ENCODE measurements around the gene AKT3. TPM values are rescaled to one million over a fixed set of nuclear protein-coding genes. Genes with fewer than 3 reads are reported as not detected.

AKT3 gene
- total RNA-seq, 1 donor from 2014 or later = 29.9 TPM

DNA sequence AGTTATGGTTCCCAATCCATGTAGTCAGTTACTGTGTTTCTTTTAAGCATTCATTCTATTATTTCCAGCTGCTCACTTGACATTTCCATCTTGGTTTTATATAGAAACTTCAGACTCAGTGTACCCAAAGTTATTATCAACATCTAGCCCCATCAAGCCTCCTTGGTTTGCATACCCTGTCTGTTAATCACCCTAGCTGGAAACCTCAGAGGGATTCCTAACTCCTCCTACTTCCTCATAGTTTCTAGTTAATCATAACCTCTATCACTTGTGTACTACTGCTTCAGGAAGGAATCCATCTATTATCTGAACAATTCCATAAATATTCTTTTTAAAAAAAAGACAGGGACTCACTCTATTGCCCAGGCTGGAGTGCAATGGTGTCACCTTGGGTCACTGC, 300.9 kb downstream of the AKT3 start:
- TF ChIP-seq, protein P1, sequence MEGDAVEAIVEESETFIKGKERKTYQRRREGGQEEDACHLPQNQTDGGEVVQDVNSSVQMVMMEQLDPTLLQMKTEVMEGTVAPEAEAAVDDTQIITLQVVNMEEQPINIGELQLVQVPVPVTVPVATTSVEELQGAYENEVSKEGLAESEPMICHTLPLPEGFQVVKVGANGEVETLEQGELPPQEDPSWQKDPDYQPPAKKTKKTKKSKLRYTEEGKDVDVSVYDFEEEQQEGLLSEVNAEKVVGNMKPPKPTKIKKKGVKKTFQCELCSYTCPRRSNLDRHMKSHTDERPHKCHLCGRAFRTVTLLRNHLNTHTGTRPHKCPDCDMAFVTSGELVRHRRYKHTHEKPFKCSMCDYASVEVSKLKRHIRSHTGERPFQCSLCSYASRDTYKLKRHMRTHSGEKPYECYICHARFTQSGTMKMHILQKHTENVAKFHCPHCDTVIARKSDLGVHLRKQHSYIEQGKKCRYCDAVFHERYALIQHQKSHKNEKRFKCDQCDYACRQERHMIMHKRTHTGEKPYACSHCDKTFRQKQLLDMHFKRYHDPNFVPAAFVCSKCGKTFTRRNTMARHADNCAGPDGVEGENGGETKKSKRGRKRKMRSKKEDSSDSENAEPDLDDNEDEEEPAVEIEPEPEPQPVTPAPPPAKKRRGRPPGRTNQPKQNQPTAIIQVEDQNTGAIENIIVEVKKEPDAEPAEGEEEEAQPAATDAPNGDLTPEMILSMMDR (conservative IDR thresholded peaks at IDR 0.05) = no peak
- no peaks in the 10 kb centered on the region for H3K9me3 Mint-ChIP-seq
- no peak overlapping the region for H3K27ac Mint-ChIP-seq
- H3K36me3 Mint-ChIP-seq = peaks cover 9% of the 10 kb centered on the region
- no peaks in the 10 kb centered on the region for H3K4me1 Mint-ChIP-seq (ENCODE audit: unreplicated experiment)
- H3K27me3 Mint-ChIP-seq = no peaks in the 10 kb centered on the region
- no peak for DNase-seq (ENCODE audit: extremely low spot score, unreplicated experiment)
- H3K4me3 Mint-ChIP-seq = no peak overlapping the region

DNA sequence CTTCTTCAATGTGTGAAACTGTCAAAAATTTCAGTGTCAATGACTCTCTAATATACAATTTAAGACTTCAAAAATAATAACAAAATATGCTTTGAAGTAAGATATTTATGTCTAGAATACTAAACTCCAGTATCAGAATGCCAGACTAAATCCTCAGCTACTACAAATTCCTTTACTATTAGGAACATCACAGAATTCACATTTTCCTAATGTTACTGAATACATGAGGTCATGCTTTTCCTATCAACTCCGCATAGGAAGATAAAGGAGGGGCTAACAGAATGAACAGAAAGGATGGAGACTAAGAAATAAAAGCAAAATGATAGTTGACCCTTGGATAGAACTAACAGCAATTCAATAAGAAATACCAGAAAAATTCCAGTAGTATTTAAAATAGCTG, 301.5 kb downstream of the AKT3 start:
- Mint-ChIP-seq H3K9me3 (no peaks in the 10 kb centered on the region), H3K4me1 (ENCODE audit: unreplicated experiment) (no peaks in the 10 kb centered on the region), H3K27me3 (no peaks in the 10 kb centered on the region), H3K4me3 (no peak overlapping the region), H3K27ac (no peak overlapping the region), H3K36me3 (peaks cover 9% of the 10 kb centered on the region)
- TF ChIP-seq, protein P1 (conservative IDR thresholded peaks at IDR 0.05) = no peak
- no peak for DNase-seq (ENCODE audit: extremely low spot score, unreplicated experiment)

GRCh38 chr1:243547891-243548290, 302.2 kb downstream of the AKT3 start:
- Mint-ChIP-seq H3K4me3 (no peak overlapping the region), H3K27me3 (no peaks in the 10 kb centered on the region), H3K27ac (no peak overlapping the region), H3K4me1 (ENCODE audit: unreplicated experiment) (no peaks in the 10 kb centered on the region), H3K9me3 (no peaks in the 10 kb centered on the region), H3K36me3 (peaks cover 9% of the 10 kb centered on the region)
- TF ChIP-seq, protein P1 (conservative IDR thresholded peaks at IDR 0.05) = no peak
- DNase-seq (ENCODE audit: extremely low spot score, unreplicated experiment) = no peak

- DNase-seq (ENCODE audit: extremely low spot score, unreplicated experiment) = no peak
- Mint-ChIP-seq H3K27me3 (no peaks in the 10 kb centered on the region), H3K27ac (no peak overlapping the region), H3K9me3 (no peaks in the 10 kb centered on the region), H3K4me3 (no peak overlapping the region), H3K36me3 (peaks cover 9% of the 10 kb centered on the region), H3K4me1 (ENCODE audit: unreplicated experiment) (no peaks in the 10 kb centered on the region)
- TF ChIP-seq, protein P1 (conservative IDR thresholded peaks at IDR 0.05) = no peak
These were observed 303.6 kb downstream of the AKT3 start for GRCh38 chr1:243546457-243546856.

DNA sequence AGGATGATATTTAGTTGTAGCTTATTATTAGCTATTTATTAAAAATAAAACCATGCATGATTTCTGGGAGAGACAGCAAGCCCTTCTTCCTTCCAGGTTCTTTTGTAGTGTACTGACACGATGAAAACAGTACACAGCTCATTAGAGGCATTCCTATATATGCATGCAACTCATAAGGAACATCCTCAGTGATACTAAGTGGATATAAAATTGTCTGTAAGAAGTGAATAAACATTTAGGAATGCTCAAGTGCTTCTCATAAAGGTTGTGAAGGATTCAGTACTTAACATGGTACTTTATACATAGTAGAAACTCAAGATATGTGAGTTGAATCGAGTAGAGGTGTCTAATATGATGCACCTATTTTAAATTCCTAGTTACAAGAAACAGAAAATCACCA, 306.5 kb downstream of the AKT3 start:
- TF ChIP-seq, protein P1 (conservative IDR thresholded peaks at IDR 0.05) = no peak
- no peaks in the 10 kb centered on the region for H3K27me3 Mint-ChIP-seq
- H3K36me3 Mint-ChIP-seq = peaks cover 4% of the 10 kb centered on the region
- no peaks in the 10 kb centered on the region for H3K4me1 Mint-ChIP-seq (ENCODE audit: unreplicated experiment)
- no peak overlapping the region for H3K4me3 Mint-ChIP-seq
- H3K27ac Mint-ChIP-seq = no peak overlapping the region
- no peaks in the 10 kb centered on the region for H3K9me3 Mint-ChIP-seq
- DNase-seq (ENCODE audit: extremely low spot score, unreplicated experiment) = no peak

All from type B pancreatic cell (in vitro differentiated cells).